IPS-15b (cell line): ENCODE measurements around the gene SPRING1.

Source experiments
- H3K27me3 ChIP-seq: one replicate; pipeline ENCODE4 v1.6.1; 2013; ENCODE audit warnings: low read length; ENCODE audit not compliant: control insufficient read depth, insufficient read depth
- H3K36me3 ChIP-seq: one replicate; pipeline ENCODE4 v1.6.1; 2013; ENCODE audit warnings: low read length; ENCODE audit not compliant: control insufficient read depth, insufficient read depth
- H3K4me1 ChIP-seq: one replicate; pipeline ENCODE4 v1.6.1; 2013; ENCODE audit warnings: mild to moderate bottlenecking, low read length; ENCODE audit not compliant: control insufficient read depth, insufficient read depth
- H3K4me3 ChIP-seq: one replicate; pipeline ENCODE4 v1.5.1; 2013; ENCODE audit warnings: low read depth, low read length
- H3K9ac ChIP-seq: one replicate; pipeline ENCODE4 v1.6.1; 2013; ENCODE audit warnings: low read depth, mild to moderate bottlenecking, low read length
- H3K9me3 ChIP-seq: one replicate; pipeline ENCODE4 v1.6.1; 2013; ENCODE audit warnings: mild to moderate bottlenecking, low read length; ENCODE audit not compliant: control insufficient read depth, insufficient read depth

SPRING1 gene

GRCh38 chr12:116737774-116738657 is at the start of gene SPRING1, which contains the start of gene RNFT2:
TSS of gene SPRING1 (minus strand) at chr12:116738069. CDS start at chr12:116737900, 169 bp downstream.
TSS of gene RNFT2 (plus strand) at chr12:116738315. CDS start at chr12:116740498, 2,183 bp downstream.
- H3K4me1 ChIP-seq = peaks cover 6% of the 10 kb centered on the region
- H3K4me3 ChIP-seq = peak within 1 kb of the TSS; percentile 98
- peak within 1 kb of the TSS; percentile 41 for H3K9ac ChIP-seq
- no peaks in the 10 kb centered on the region for H3K36me3 ChIP-seq
- no peaks in the 10 kb centered on the region for H3K27me3 ChIP-seq
- no peaks in the 10 kb centered on the region for H3K9me3 ChIP-seq

GRCh38 chr12:116784238-116784612 is 46.4 kb upstream of the SPRING1 start:
- Histone ChIP-seq H3K4me1 (no peaks in the 10 kb centered on the region), H3K9me3 (no peaks in the 10 kb centered on the region), H3K36me3 (peaks cover 5% of the 10 kb centered on the region), H3K27me3 (no peaks in the 10 kb centered on the region), H3K9ac (no peak overlapping the region), H3K4me3 (no peak overlapping the region)

- H3K4me3 ChIP-seq = no peak overlapping the region
- H3K36me3 ChIP-seq = peaks cover 5% of the 10 kb centered on the region
- no peak overlapping the region for H3K9ac ChIP-seq
- H3K4me1 ChIP-seq = no peaks in the 10 kb centered on the region
- no peaks in the 10 kb centered on the region for H3K27me3 ChIP-seq
- no peaks in the 10 kb centered on the region for H3K9me3 ChIP-seq
Measured at GRCh38 chr12:116783525-116784237, 45.8 kb upstream of the SPRING1 start.

- Histone ChIP-seq H3K9ac (no peak overlapping the region), H3K36me3 (no peaks in the 10 kb centered on the region), H3K4me1 (peaks cover 2% of the 10 kb centered on the region), H3K27me3 (no peaks in the 10 kb centered on the region), H3K9me3 (no peaks in the 10 kb centered on the region), H3K4me3 (no peak overlapping the region)
Measured at GRCh38 chr12:116780942-116781341, 43.1 kb upstream of the SPRING1 start.

GRCh38 chr12:116779597-116779996 is 41.7 kb upstream of the SPRING1 start:
- peaks cover 2% of the 10 kb centered on the region for H3K4me1 ChIP-seq
- no peak overlapping the region for H3K4me3 ChIP-seq
- no peaks in the 10 kb centered on the region for H3K27me3 ChIP-seq
- H3K9ac ChIP-seq = no peak overlapping the region
- no peaks in the 10 kb centered on the region for H3K36me3 ChIP-seq
- H3K9me3 ChIP-seq = no peaks in the 10 kb centered on the region

- Histone ChIP-seq H3K4me3 (no peak overlapping the region), H3K9ac (no peak overlapping the region), H3K36me3 (no peaks in the 10 kb centered on the region)
Measured at GRCh38 chr12:116777245-116777644, 39.4 kb upstream of the SPRING1 start.

GRCh38 chr12:116774020-116774419 is 36.2 kb upstream of the SPRING1 start:
- Histone ChIP-seq H3K4me1 (peaks cover 2% of the 10 kb centered on the region), H3K9me3 (no peaks in the 10 kb centered on the region), H3K27me3 (no peaks in the 10 kb centered on the region), H3K36me3 (peaks cover 2% of the 10 kb centered on the region), H3K4me3 (no peak overlapping the region), H3K9ac (no peak overlapping the region)

More at GRCh38 chr12:116777245-116777644, 39.4 kb upstream of the SPRING1 start:
- Histone ChIP-seq H3K9me3 (no peaks in the 10 kb centered on the region), H3K4me1 (peaks cover 2% of the 10 kb centered on the region), H3K27me3 (no peaks in the 10 kb centered on the region)

GRCh38 chr12:116773276-116773731 is 35.4 kb upstream of the SPRING1 start:
- Histone ChIP-seq H3K9ac (no peak overlapping the region), H3K36me3 (peaks cover 2% of the 10 kb centered on the region), H3K4me1 (peaks cover 2% of the 10 kb centered on the region), H3K9me3 (no peaks in the 10 kb centered on the region), H3K4me3 (no peak overlapping the region), H3K27me3 (no peaks in the 10 kb centered on the region)

- Histone ChIP-seq H3K36me3 (peaks cover 5% of the 10 kb centered on the region), H3K9me3 (no peaks in the 10 kb centered on the region), H3K27me3 (no peaks in the 10 kb centered on the region), H3K9ac (no peak overlapping the region), H3K4me3 (no peak overlapping the region), H3K4me1 (no peaks in the 10 kb centered on the region)
Measured at GRCh38 chr12:116771651-116772050, 33.8 kb upstream of the SPRING1 start.

GRCh38 chr12:116766746-116767145 is 28.9 kb upstream of the SPRING1 start:
- Histone ChIP-seq H3K9me3 (no peaks in the 10 kb centered on the region), H3K36me3 (peaks cover 11% of the 10 kb centered on the region), H3K9ac (no peak overlapping the region), H3K27me3 (no peaks in the 10 kb centered on the region), H3K4me1 (no peaks in the 10 kb centered on the region), H3K4me3 (no peak overlapping the region)

GRCh38 chr12:116766285-116766684 is 28.4 kb upstream of the SPRING1 start:
- Histone ChIP-seq H3K4me1 (no peaks in the 10 kb centered on the region), H3K9me3 (no peaks in the 10 kb centered on the region), H3K27me3 (no peaks in the 10 kb centered on the region), H3K4me3 (no peak overlapping the region), H3K36me3 (peaks cover 11% of the 10 kb centered on the region), H3K9ac (no peak overlapping the region)
